NCI-H345 (cell line): ENCODE measurements around the gene UBA52.

Experiments
- DNase-seq: peaks from one replicate; lab custom pipeline; 2025; lab: John Stamatoyannopoulos, UW

Gene UBA52

GRCh38 chr19:18608805-18609716, 37.4 kb downstream of the UBA52 start:
- no peak for DNase-seq

- no peak for DNase-seq
Observed at GRCh38 chr19:18609717-18610051, 38.0 kb downstream of the UBA52 start.

- DNase-seq = no peak
Observed at GRCh38 chr19:18610245-18610555, 38.5 kb downstream of the UBA52 start.

- no peak for DNase-seq
Observed at GRCh38 chr19:18610556-18611326, 39.1 kb downstream of the UBA52 start.

GRCh38 chr19:18611327-18612050, 39.8 kb downstream of the UBA52 start:
- no peak for DNase-seq

GRCh38 chr19:18612051-18612771, 40.6 kb downstream of the UBA52 start:
- DNase-seq = no peak

- no peak for DNase-seq
Observed at GRCh38 chr19:18612772-18613588, 41.3 kb downstream of the UBA52 start, which contains the start of gene TMEM59L. TMEM59L (plus strand) TSS chr19:18612870; CDS start chr19:18612959, 89 bp downstream.

- DNase-seq = no peak
Observed at GRCh38 chr19:18613589-18614234, 42.1 kb downstream of the UBA52 start.

- no peak for DNase-seq
Observed at GRCh38 chr19:18616023-18616422, 44.4 kb downstream of the UBA52 start.

GRCh38 chr19:18617562-18617961, 45.9 kb downstream of the UBA52 start:
- no peak for DNase-seq

- DNase-seq = no peak
Observed at GRCh38 chr19:18618236-18618635, 46.6 kb downstream of the UBA52 start.

GRCh38 chr19:18620311-18620710, 48.7 kb downstream of the UBA52 start:
- no peak for DNase-seq

- no peak for DNase-seq
Observed at GRCh38 chr19:18620902-18621301, 49.2 kb downstream of the UBA52 start.

GRCh38 chr19:18626906-18627305, 55.2 kb downstream of the UBA52 start:
- no peak for DNase-seq
